Right atrium auricular region (tissue), 2 donors: ENCODE results near the gene ARPC1B. TPM values are rescaled to one million over a fixed set of nuclear protein-coding genes. Genes with fewer than 3 reads are reported as not detected.
"Not testable (repeated sequence)": the region's sequence is repeated elsewhere in the genome, so short reads cannot be mapped to it uniquely, and the experiment has no call there.

Experiments used
- DNase-seq: peaks from one replicate; pipeline ENCODE4 v3.0.0-alpha.2; 2019; ENCODE audit warnings: low spot score
- H3K27ac ChIP-seq, 2 donors: fragments of 200-600 bp; sonication (generic); 1 replicate in 1 of 2; 2 replicates in 1 of 2; pipeline ENCODE4 v1.5.1; 2016 to 2019
- H3K27me3 ChIP-seq, 2 donors: fragments of 200-600 bp; sonication (generic); one replicate each; pipeline versions ENCODE4 v1.5.1 to v1.6.0; 2017 to 2019
- H3K36me3 ChIP-seq: fragments of 200-600 bp; sonication (generic); one replicate; pipeline ENCODE4 v1.5.1; 2016
- H3K4me1 ChIP-seq, 2 donors: fragments of 200-600 bp; sonication (generic); one replicate each; pipeline versions ENCODE4 v1.5.1 to v1.6.0; 2017 to 2019
- H3K4me3 ChIP-seq, 2 donors: fragments of 200-600 bp; sonication (generic); 1 replicate in 1 of 2; 2 replicates in 1 of 2; pipeline ENCODE4 v1.5.1; 2017 to 2019; ENCODE audit warnings: mild to moderate bottlenecking in 1 of 2, moderate library complexity in 1 of 2
- H3K9me3 ChIP-seq, 2 donors: fragments of 200-600 bp; sonication (generic); one replicate each; pipeline ENCODE4 v1.5.1; 2019
- CTCF ChIP-seq, 2 donors: fragments of 200-600 bp; sonication (generic); IDR thresholded peaks; one replicate each; pipeline ENCODE4 v1.5.1; 2019; ENCODE audit warnings: antibody characterized with exemption in 2 of 2
- total RNA-seq, 2 donors: library from RNA; depleted of rRNA; stranded (reverse); fragments of >200 nt; gene quantifications; one replicate each; pipeline ENCODE4 v1.1.0, GENCODE V29; 2016

ARPC1B gene
- total RNA-seq, 2 donors from 2014 or later: 53.0 to 115 TPM

DNA sequence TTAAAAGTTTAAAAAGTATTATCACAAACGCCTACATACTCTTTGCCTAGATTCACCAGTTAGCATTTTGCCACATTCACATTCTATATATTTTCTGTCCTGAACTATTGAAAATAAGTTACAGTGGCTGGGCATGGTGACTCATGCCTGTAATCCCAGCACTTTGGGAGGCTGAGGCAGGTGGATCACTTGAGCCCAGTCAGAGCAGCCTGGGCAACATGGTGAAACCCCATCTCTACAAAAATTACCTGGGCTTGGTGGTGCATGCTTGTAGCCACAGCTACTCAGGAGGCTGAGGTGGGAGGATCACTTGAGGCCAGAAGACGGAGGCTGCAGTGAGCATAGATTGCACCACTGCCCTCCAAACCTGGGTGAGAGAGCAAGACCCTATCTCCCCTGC, 43.5 kb upstream of the ARPC1B start:
- Histone ChIP-seq H3K27me3 (no peaks in the 10 kb centered on the region), H3K4me3 (no peak overlapping the region), H3K4me1 (peaks cover 0 to 40% of the 10 kb centered on the region in 2 donors), H3K9me3 (no peaks in the 10 kb centered on the region), H3K36me3 (peaks cover 26% of the 10 kb centered on the region), H3K27ac (peak overlapping the region in 1 of 2 donors; percentile 22)
- no peak for DNase-seq
- no peak for TF ChIP-seq CTCF (IDR thresholded peaks at IDR 0.05)

GRCh38 chr7:99339595-99339994, 34.9 kb upstream of the ARPC1B start:
- DNase-seq: no peak
- Histone ChIP-seq H3K9me3 (no peaks in the 10 kb centered on the region), H3K4me1 (no peaks in the 10 kb centered on the region), H3K27me3 (no peaks in the 10 kb centered on the region), H3K27ac (no peak overlapping the region), H3K4me3 (no peak overlapping the region), H3K36me3 (peaks cover 78% of the 10 kb centered on the region)
- no peak for TF ChIP-seq CTCF (IDR thresholded peaks at IDR 0.05)

GRCh38 chr7:99340659-99341058, 33.9 kb upstream of the ARPC1B start:
- H3K9me3 ChIP-seq: no peaks in the 10 kb centered on the region
- TF ChIP-seq CTCF (IDR thresholded peaks at IDR 0.05): no peak
- no peak for DNase-seq
- peaks cover 77% of the 10 kb centered on the region for H3K36me3 ChIP-seq
- H3K27ac ChIP-seq: no peak overlapping the region
- no peak overlapping the region for H3K4me3 ChIP-seq
- H3K4me1 ChIP-seq: no peaks in the 10 kb centered on the region
- no peaks in the 10 kb centered on the region for H3K27me3 ChIP-seq

GRCh38 chr7:99344061-99344647, 30.4 kb upstream of the ARPC1B start:
- Histone ChIP-seq H3K27me3 (no peaks in the 10 kb centered on the region), H3K9me3 (no peaks in the 10 kb centered on the region), H3K27ac (no peak overlapping the region), H3K4me1 (no peaks in the 10 kb centered on the region), H3K4me3 (no peak overlapping the region), H3K36me3 (peaks cover 78% of the 10 kb centered on the region)
- no peak for TF ChIP-seq CTCF (IDR thresholded peaks at IDR 0.05)
- DNase-seq: no peak

GRCh38 chr7:99350641-99351040, 23.9 kb upstream of the ARPC1B start:
- H3K9me3 ChIP-seq, H3K4me1 ChIP-seq, H3K27me3 ChIP-seq, H3K4me3 ChIP-seq, H3K27ac ChIP-seq, DNase-seq: not testable (repeated sequence)
- H3K36me3 ChIP-seq: peaks cover 89% of the 10 kb centered on the region

GRCh38 chr7:99352247-99352646, 22.3 kb upstream of the ARPC1B start:
- Histone ChIP-seq H3K36me3 (peaks cover 89% of the 10 kb centered on the region), H3K4me1 (no peaks in the 10 kb centered on the region), H3K9me3 (no peaks in the 10 kb centered on the region), H3K27ac (no peak overlapping the region), H3K4me3 (no peak overlapping the region), H3K27me3 (no peaks in the 10 kb centered on the region)
- TF ChIP-seq CTCF (IDR thresholded peaks at IDR 0.05): no peak
- no peak for DNase-seq
